DOHH2 (cell line): ENCODE results near the gene PRPH.

Source experiments
- CTCF ChIP-seq: fragments of 200-600 bp; sonication (generic); IDR thresholded peaks from one replicate; pipeline ENCODE4 v1.5.1; 2014; ENCODE audit warnings: antibody characterized with exemption, mild to moderate bottlenecking, low read depth, low read length; ENCODE audit not compliant: poor library complexity, severe bottlenecking
- EZH2phosphoT487 ChIP-seq: fragments of 200-600 bp; sonication (generic); IDR thresholded peaks from 2 replicates; pipeline ENCODE4 v1.6.1; 2017; ENCODE audit warnings: borderline replicate concordance, mild to moderate bottlenecking, antibody characterized with exemption, low read length, moderate library complexity, mixed read lengths

GRCh38 chr12:49260166-49260565 is 34.8 kb upstream of the PRPH start:
- no peak for TF ChIP-seq CTCF
- no peak for TF ChIP-seq EZH2phosphoT487
